ENCODE measurements around the gene ST6GALNAC3.

Gene ST6GALNAC3

GRCh38 chr1:76177615-76178014 lies 103.1 kb downstream of the ST6GALNAC3 start:
- Histone ChIP-seq H3K4me1 (ENCODE audit: low read length) (no peaks in the 10 kb centered on the region), H2AFZ (ENCODE audit: low read depth, low read length) (no peak overlapping the region), H3K9ac (ENCODE audit: low read length) (no peak overlapping the region), H3K4me2 (ENCODE audit: low read length) (no peak overlapping the region), H3K79me2 (ENCODE audit: low read length) (no peaks in the 10 kb centered on the region), H3K27ac (ENCODE audit: low read length) (no peak overlapping the region), H3K27me3 (ENCODE audit: low read depth, low read length) (peaks cover 4% of the 10 kb centered on the region; the same call in 1 of the 2 replicates), H3K4me3 (ENCODE audit: low read length) (no peak overlapping the region), H3K9me3 (ENCODE audit: insufficient read depth, low read length) (no peaks in the 10 kb centered on the region), H4K20me1 (ENCODE audit: insufficient read depth, low read length) (no peaks in the 10 kb centered on the region), H3K36me3 (replicated peaks; ENCODE audit: low read depth, low read length) (no peaks in the 10 kb centered on the region)
- TF ChIP-seq CTCF (IDR thresholded peaks at IDR 0.05; ENCODE audit: low read depth, low read length), result no peak
- no peak for TF ChIP-seq EZH2phosphoT487 (IDR thresholded peaks at IDR 0.05; ENCODE audit: low read depth)

- Histone ChIP-seq H3K9ac (ENCODE audit: low read length) (no peak overlapping the region), H3K4me3 (ENCODE audit: low read length) (no peak overlapping the region), H3K27ac (ENCODE audit: low read length) (no peak overlapping the region), H3K79me2 (ENCODE audit: low read length) (no peaks in the 10 kb centered on the region), H3K27me3 (ENCODE audit: low read depth, low read length) (peaks cover 4% of the 10 kb centered on the region; the same call in 1 of the 2 replicates), H3K4me1 (ENCODE audit: low read length) (no peaks in the 10 kb centered on the region), H2AFZ (ENCODE audit: low read depth, low read length) (no peak overlapping the region), H4K20me1 (ENCODE audit: insufficient read depth, low read length) (no peaks in the 10 kb centered on the region), H3K9me3 (ENCODE audit: insufficient read depth, low read length) (no peaks in the 10 kb centered on the region), H3K4me2 (ENCODE audit: low read length) (no peak overlapping the region), H3K36me3 (replicated peaks; ENCODE audit: low read depth, low read length) (no peaks in the 10 kb centered on the region)
- TF ChIP-seq EZH2phosphoT487 (IDR thresholded peaks at IDR 0.05; ENCODE audit: low read depth), result no peak
- no peak for TF ChIP-seq CTCF (IDR thresholded peaks at IDR 0.05; ENCODE audit: low read depth, low read length)
These were observed 104.7 kb downstream of the ST6GALNAC3 start for GRCh38 chr1:76179219-76179698.

DNA sequence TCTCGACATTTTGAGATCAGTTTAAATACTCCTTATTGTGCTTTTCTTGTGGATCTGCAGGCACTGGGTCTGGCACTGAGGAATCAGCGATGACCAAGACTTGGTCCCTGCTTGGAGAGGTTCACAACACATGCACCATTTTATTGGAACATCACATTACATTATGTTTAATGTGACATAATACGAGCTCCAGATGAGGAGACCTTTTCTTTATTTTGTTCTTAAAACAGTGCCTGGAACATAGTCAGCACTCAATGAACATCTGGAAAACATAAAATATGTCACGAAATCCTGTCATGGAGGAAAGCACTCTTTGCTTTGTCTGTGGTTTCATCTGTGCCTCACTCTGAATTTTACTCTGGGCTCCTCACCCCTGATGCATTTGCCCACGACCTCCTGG lies 110.7 kb downstream of the ST6GALNAC3 start:
- no peaks in the 10 kb centered on the region for H4K20me1 ChIP-seq (ENCODE audit: insufficient read depth, low read length)
- TF ChIP-seq EZH2phosphoT487 (IDR thresholded peaks at IDR 0.05; ENCODE audit: low read depth) (no peak), CTCF (IDR thresholded peaks at IDR 0.05; ENCODE audit: low read depth, low read length) (no peak)
- no peak overlapping the region for H3K27ac ChIP-seq (ENCODE audit: low read length)
- no peaks in the 10 kb centered on the region for H3K4me1 ChIP-seq (ENCODE audit: low read length)
- no peak overlapping the region for H2AFZ ChIP-seq (ENCODE audit: low read depth, low read length)
- no peaks in the 10 kb centered on the region for H3K9me3 ChIP-seq (ENCODE audit: insufficient read depth, low read length)
- no peaks in the 10 kb centered on the region for H3K36me3 ChIP-seq (replicated peaks; ENCODE audit: low read depth, low read length)
- no peak overlapping the region for H3K9ac ChIP-seq (ENCODE audit: low read length)
- no peak overlapping the region for H3K4me3 ChIP-seq (ENCODE audit: low read length)
- no peaks in the 10 kb centered on the region for H3K27me3 ChIP-seq (ENCODE audit: low read depth, low read length)
- H3K4me2 ChIP-seq (ENCODE audit: low read length), result no peak overlapping the region
- H3K79me2 ChIP-seq (ENCODE audit: low read length), result no peaks in the 10 kb centered on the region

DNA sequence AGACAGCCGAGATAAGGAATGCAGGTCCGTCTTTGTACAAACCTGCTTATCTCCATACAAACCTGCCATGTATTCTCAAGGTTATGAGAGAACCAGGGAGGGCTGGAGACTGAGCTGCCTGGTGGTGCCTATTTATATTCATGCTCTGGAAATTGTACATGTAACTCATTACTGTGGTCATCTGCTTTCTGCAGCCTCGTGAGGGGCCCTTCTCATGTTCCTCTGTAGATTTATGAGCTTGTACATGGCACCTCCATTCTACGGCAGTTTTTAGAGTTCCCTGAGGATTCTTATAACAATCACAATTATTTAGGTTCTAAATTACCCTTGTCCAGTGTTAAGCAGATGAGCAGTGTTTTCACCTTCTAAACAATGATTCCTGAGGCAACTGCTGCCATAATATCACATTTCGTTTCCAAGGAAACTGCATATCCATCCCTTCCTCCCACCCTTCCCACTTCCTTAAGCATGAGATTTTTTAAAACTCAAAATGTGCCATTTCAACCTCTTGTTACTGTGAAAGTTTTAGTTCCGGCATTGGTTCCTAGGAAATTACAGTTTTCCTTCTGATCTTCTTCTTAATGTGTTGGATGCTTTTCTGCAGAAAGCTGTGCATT lies 112.1 kb downstream of the ST6GALNAC3 start:
- Histone ChIP-seq H3K9me3 (ENCODE audit: insufficient read depth, low read length) (no peaks in the 10 kb centered on the region), H2AFZ (ENCODE audit: low read depth, low read length) (no peak overlapping the region), H3K36me3 (replicated peaks; ENCODE audit: low read depth, low read length) (no peaks in the 10 kb centered on the region), H3K9ac (ENCODE audit: low read length) (no peak overlapping the region), H3K4me2 (ENCODE audit: low read length) (no peak overlapping the region), H3K4me3 (ENCODE audit: low read length) (no peak overlapping the region), H4K20me1 (ENCODE audit: insufficient read depth, low read length) (no peaks in the 10 kb centered on the region), H3K27ac (ENCODE audit: low read length) (no peak overlapping the region), H3K79me2 (ENCODE audit: low read length) (no peaks in the 10 kb centered on the region), H3K4me1 (ENCODE audit: low read length) (peaks cover 5% of the 10 kb centered on the region; the same call in 1 of the 2 replicates), H3K27me3 (ENCODE audit: low read depth, low read length) (no peaks in the 10 kb centered on the region)
- TF ChIP-seq EZH2phosphoT487 (IDR thresholded peaks at IDR 0.05; ENCODE audit: low read depth) (no peak), CTCF (IDR thresholded peaks at IDR 0.05; ENCODE audit: low read depth, low read length) (no peak)
